ENCODE measurements around the gene KPTN.

GRCh38 chr19:47493378-47494210 lies 9.6 kb upstream of the KPTN start:
- no peak for TF ChIP-seq CTCF (IDR thresholded peaks at IDR 0.05; ENCODE audit: poor library complexity)
- no peak for TF ChIP-seq EZH2 (IDR thresholded peaks at IDR 0.05; ENCODE audit: borderline replicate concordance)

All from hepatocyte (in vitro differentiated cells).